Measurements from ENCODE around the gene MIA.
"Not testable (repeated sequence)": the region's sequence is repeated elsewhere in the genome, so short reads cannot be mapped to it uniquely, and the experiment has no call there.

The MIA gene

GRCh38 chr19:40758491-40758890, 16.8 kb upstream of the MIA start:
- no peak for DNase-seq (ENCODE audit: insufficient read length, low spot score)
- TF ChIP-seq POLR2A (IDR thresholded peaks at IDR 0.05; ENCODE audit: low read depth, low read length) = no peak
- FAIRE-seq = no peak

GRCh38 chr19:40759352-40759751, 16.0 kb upstream of the MIA start:
- FAIRE-seq = no peak
- TF ChIP-seq POLR2A (IDR thresholded peaks at IDR 0.05; ENCODE audit: low read depth, low read length) = no peak

GRCh38 chr19:40762754-40763470, 12.4 kb upstream of the MIA start:
- TF ChIP-seq POLR2A (IDR thresholded peaks at IDR 0.05; ENCODE audit: low read depth, low read length) = no peak
- DNase-seq (ENCODE audit: insufficient read length, low spot score) (no peak), FAIRE-seq (no peak)

More at GRCh38 chr19:40759352-40759751, 16.0 kb upstream of the MIA start:
- no peak for DNase-seq (ENCODE audit: insufficient read length, low spot score)

GRCh38 chr19:40763526-40763925, 11.8 kb upstream of the MIA start:
- TF ChIP-seq POLR2A (IDR thresholded peaks at IDR 0.05; ENCODE audit: low read depth, low read length) = no peak
- DNase-seq (ENCODE audit: insufficient read length, low spot score) (no peak), FAIRE-seq (no peak)

GRCh38 chr19:40763963-40764362, 11.4 kb upstream of the MIA start:
- no peak for DNase-seq (ENCODE audit: insufficient read length, low spot score)
- no peak for TF ChIP-seq POLR2A (IDR thresholded peaks at IDR 0.05; ENCODE audit: low read depth, low read length)
- FAIRE-seq = no peak

GRCh38 chr19:40766385-40766784, 8.9 kb upstream of the MIA start:
- FAIRE-seq; DNase-seq (ENCODE audit: insufficient read length, low spot score): not testable (repeated sequence)

- no peak for TF ChIP-seq POLR2A (IDR thresholded peaks at IDR 0.05; ENCODE audit: low read depth, low read length)
- DNase-seq (ENCODE audit: insufficient read length, low spot score) (no peak), FAIRE-seq (no peak)
Measured at GRCh38 chr19:40768869-40769268, 6.5 kb upstream of the MIA start.

- FAIRE-seq; DNase-seq (ENCODE audit: insufficient read length, low spot score): not testable (repeated sequence)
Measured at GRCh38 chr19:40771101-40771862, 4.0 kb upstream of the MIA start.

- no peak for FAIRE-seq
- TF ChIP-seq POLR2A (IDR thresholded peaks at IDR 0.05; ENCODE audit: low read depth, low read length) = no peak
- DNase-seq (ENCODE audit: insufficient read length, low spot score) = no peak
Measured at GRCh38 chr19:40775632-40776022, 306 bp downstream of the MIA start.

GRCh38 chr19:40776364-40776763, 1.0 kb downstream of the MIA start:
- no peak for FAIRE-seq

GRCh38 chr19:40776932-40777644, 1.8 kb downstream of the MIA start:
- DNase-seq (ENCODE audit: insufficient read length, low spot score) (peak; percentile 89), FAIRE-seq (peak; percentile 45)
- no peak for TF ChIP-seq POLR2A (IDR thresholded peaks at IDR 0.05; ENCODE audit: low read depth, low read length)

More at GRCh38 chr19:40776364-40776763, 1.0 kb downstream of the MIA start:
- no peak for DNase-seq (ENCODE audit: insufficient read length, low spot score)
- no peak for TF ChIP-seq POLR2A (IDR thresholded peaks at IDR 0.05; ENCODE audit: low read depth, low read length)

- no peak for TF ChIP-seq POLR2A (IDR thresholded peaks at IDR 0.05; ENCODE audit: low read depth, low read length)
- FAIRE-seq (no peak), DNase-seq (ENCODE audit: insufficient read length, low spot score) (no peak)
Measured at GRCh38 chr19:40777645-40777936, 2.3 kb downstream of the MIA start.

- FAIRE-seq = peak; percentile 48
- peak; percentile 97 for DNase-seq (ENCODE audit: insufficient read length, low spot score)
- TF ChIP-seq POLR2A (IDR thresholded peaks at IDR 0.05; ENCODE audit: low read depth, low read length) = peak; percentile 32
Measured at GRCh38 chr19:40777937-40778705, 2.8 kb downstream of the MIA start, which contains the start of gene RAB4B. Gene RAB4B (plus strand): TSS chr19:40778247. CDS start chr19:40778376, 129 bp downstream.

All from H54 (cell line).